SK-N-SH (cell line): ENCODE measurements around the gene ACSS1. TPM values are rescaled to one million over a fixed set of nuclear protein-coding genes. Genes with fewer than 3 reads are reported as not detected.

ENCODE experiments used
- CTCF ChIA-PET: fragments of 300-600, 350-600 bp; formaldehyde crosslinking; extraction: SDS; loops from one replicate; lab custom pipeline; 2021; lab: Yijun Ruan, JAX
- POLR2A ChIA-PET: fragments of 350-600 bp; sonication (Branson Sonifier 250); formaldehyde crosslinking; extraction: SDS; loops from one replicate; lab custom pipeline; 2020; ENCODE audit warnings: antibody characterized with exemption, inconsistent platforms; lab: Yijun Ruan, JAX
- DNase-seq: peaks from one replicate; pipeline ENCODE4 v3.0.0; 2012
- H2AFZ ChIP-seq: fragments of 200-600 bp; sonication (generic); 2 replicates; pipeline ENCODE4 v1.8.1; 2016; ENCODE audit warnings: antibody characterized with exemption, mild to moderate bottlenecking, low read depth
- H3F3A ChIP-seq: fragments of 200-600 bp; sonication (generic); replicated peaks from 2 replicates; pipeline ENCODE3; 2016; ENCODE audit warnings: antibody characterized with exemption, mild to moderate bottlenecking; ENCODE audit not compliant: insufficient read depth
- H3K27ac ChIP-seq, 2 experiments: fragments of 200-500 bp in 1 of 2; fragments of 200-600 bp in 1 of 2; sonication (Bioruptor generic) in 1 of 2; sonication (generic), shearing (Covaris generic) in 1 of 2; 2 replicates each; pipeline versions ENCODE4 v1.5.1 to v1.6.1; 2014 to 2016; ENCODE audit warnings: low read depth in 2 of 2, inconsistent platforms in 1 of 2, low read length in 1 of 2, mild to moderate bottlenecking in 1 of 2, mixed read lengths in 1 of 2
- H3K27me3 ChIP-seq: fragments of 200-600 bp; sonication (generic), shearing (Covaris generic); 2 replicates; pipeline ENCODE4 v1.6.1; 2016; ENCODE audit warnings: mixed run types; ENCODE audit not compliant: insufficient read depth
- H3K36me3 ChIP-seq, 2 experiments: fragments of 200-500 bp in 1 of 2; fragments of 200-600 bp in 1 of 2; sonication (Bioruptor generic) in 1 of 2; sonication (generic) in 1 of 2; replicated peaks in 1 of 2; 2 replicates each; pipeline versions ENCODE3 to v1.5.1; 2014 to 2016; ENCODE audit warnings: low read length in 1 of 2, mild to moderate bottlenecking in 1 of 2; ENCODE audit not compliant: insufficient read depth in 2 of 2, control insufficient read depth in 1 of 2
- H3K4me1 ChIP-seq, 2 experiments: fragments of 200-500 bp in 1 of 2; fragments of 200-600 bp in 1 of 2; sonication (Bioruptor generic) in 1 of 2; sonication (generic), shearing (Covaris generic) in 1 of 2; 2 replicates each; pipeline versions ENCODE4 v1.5.1 to v1.6.1; 2014 to 2016; ENCODE audit warnings: low read depth in 1 of 2, low read length in 1 of 2, mixed run types in 1 of 2; ENCODE audit not compliant: insufficient read depth in 2 of 2, control insufficient read depth in 1 of 2
- H3K4me2 ChIP-seq: fragments of 200-600 bp; sonication (generic), shearing (Covaris generic); 2 replicates; pipeline ENCODE4 v1.6.1; 2017; ENCODE audit warnings: mixed run types
- H3K4me3 ChIP-seq, 2 experiments: fragments of 200-500 bp in 1 of 2; fragments of 200-600 bp in 1 of 2; sonication (Bioruptor generic) in 1 of 2; sonication (generic), shearing (Covaris generic) in 1 of 2; 2 replicates each; pipeline versions ENCODE4 v1.5.1 to v1.8.1; 2014 to 2016; ENCODE audit warnings: low read depth in 2 of 2, inconsistent platforms in 1 of 2, low read length in 1 of 2, mild to moderate bottlenecking in 1 of 2, mixed read lengths in 1 of 2, moderate library complexity in 1 of 2
- H3K79me2 ChIP-seq: fragments of 200-600 bp; sonication (generic); 2 replicates; pipeline ENCODE4 v1.8.1; 2017; ENCODE audit warnings: mild to moderate bottlenecking; ENCODE audit not compliant: insufficient read depth
- H3K9ac ChIP-seq: fragments of 200-600 bp; sonication (generic); 2 replicates; pipeline ENCODE4 v1.6.1; 2017; ENCODE audit warnings: mixed run types
- H3K9me2 ChIP-seq: fragments of 200-600 bp; sonication (generic); 2 replicates; pipeline ENCODE4 v1.6.1; 2017; ENCODE audit warnings: mixed run types
- H3K9me3 ChIP-seq: fragments of 200-600 bp; sonication (generic); 2 replicates; pipeline ENCODE4 v1.6.1; 2017; ENCODE audit warnings: mixed run types, mild to moderate bottlenecking, moderate library complexity
- H4K20me1 ChIP-seq: fragments of 200-600 bp; sonication (generic); 2 replicates; pipeline ENCODE4 v1.6.1; 2017; ENCODE audit warnings: mild to moderate bottlenecking, mixed run types; ENCODE audit not compliant: insufficient read depth
- EP300 ChIP-seq, 2 experiments: IDR thresholded peaks; 2 replicates each; pipeline versions ENCODE4 v1.4.0 to v1.6.1; 2012; ENCODE audit warnings: borderline replicate concordance in 1 of 2, low read depth in 1 of 2, low read length in 1 of 2
- FOXM1 ChIP-seq: IDR thresholded peaks from 2 replicates; pipeline ENCODE4 v1.4.0; 2012; ENCODE audit warnings: low read depth, mild to moderate bottlenecking
- RCOR1 ChIP-seq: fragments of 150-350 bp; IDR thresholded peaks from 2 replicates; pipeline ENCODE4 v1.6.1; 2017; ENCODE audit warnings: antibody characterized with exemption, low read length
- RFX5 ChIP-seq: IDR thresholded peaks from 2 replicates; pipeline ENCODE4 v1.6.1; 2012; ENCODE audit warnings: mild to moderate bottlenecking, improper control_type of control experiment, low read length
- SIN3A ChIP-seq: IDR thresholded peaks from 2 replicates; pipeline ENCODE4 v1.6.1; 2012; ENCODE audit warnings: low read depth, mild to moderate bottlenecking, low read length, moderate library complexity, borderline replicate concordance
- SMC3 ChIP-seq: IDR thresholded peaks from 2 replicates; pipeline ENCODE4 v1.6.1; 2012; ENCODE audit warnings: low read depth, low read length, improper control_type of control experiment
- TAF1 ChIP-seq: IDR thresholded peaks from 2 replicates; pipeline ENCODE4 v1.6.1; 2012; ENCODE audit warnings: low read depth, mild to moderate bottlenecking, low read length, moderate library complexity, borderline replicate concordance
- TEAD4 ChIP-seq: IDR thresholded peaks from 2 replicates; pipeline ENCODE4 v1.4.0; 2012; ENCODE audit warnings: mild to moderate bottlenecking, borderline replicate concordance; ENCODE audit not compliant: insufficient read depth
- YY1 ChIP-seq: IDR thresholded peaks from 2 replicates; pipeline ENCODE4 v1.4.0; 2012; ENCODE audit warnings: low read depth, mild to moderate bottlenecking
- WGBS: methylation state at CpG from one replicate; pipeline ENCODE4 v1.1.6; 2017; ENCODE audit warnings: low lambda C conversion rate; 5-methylcytosine and 5-hydroxymethylcytosine counted together
- polyA plus RNA-seq, 3 experiments: library from polyadenylated mRNA; depleted of rRNA; stranded (reverse); fragments of >200 nt; gene quantifications; 2 replicates each; pipeline ENCODE4 v1.2.3, GENCODE V29; 2012
- TF ChIP-seq, protein P1 (sequence below): fragments of 150-350 bp; IDR thresholded peaks from 2 replicates; pipeline ENCODE4 v1.6.1; 2016; ENCODE audit warnings: mild to moderate bottlenecking, low read depth, low read length

The ACSS1 gene
- polyA plus RNA-seq, 1 of the 3 experiments (the other 2 are of a cell fraction) = 2.0 TPM

DNA sequence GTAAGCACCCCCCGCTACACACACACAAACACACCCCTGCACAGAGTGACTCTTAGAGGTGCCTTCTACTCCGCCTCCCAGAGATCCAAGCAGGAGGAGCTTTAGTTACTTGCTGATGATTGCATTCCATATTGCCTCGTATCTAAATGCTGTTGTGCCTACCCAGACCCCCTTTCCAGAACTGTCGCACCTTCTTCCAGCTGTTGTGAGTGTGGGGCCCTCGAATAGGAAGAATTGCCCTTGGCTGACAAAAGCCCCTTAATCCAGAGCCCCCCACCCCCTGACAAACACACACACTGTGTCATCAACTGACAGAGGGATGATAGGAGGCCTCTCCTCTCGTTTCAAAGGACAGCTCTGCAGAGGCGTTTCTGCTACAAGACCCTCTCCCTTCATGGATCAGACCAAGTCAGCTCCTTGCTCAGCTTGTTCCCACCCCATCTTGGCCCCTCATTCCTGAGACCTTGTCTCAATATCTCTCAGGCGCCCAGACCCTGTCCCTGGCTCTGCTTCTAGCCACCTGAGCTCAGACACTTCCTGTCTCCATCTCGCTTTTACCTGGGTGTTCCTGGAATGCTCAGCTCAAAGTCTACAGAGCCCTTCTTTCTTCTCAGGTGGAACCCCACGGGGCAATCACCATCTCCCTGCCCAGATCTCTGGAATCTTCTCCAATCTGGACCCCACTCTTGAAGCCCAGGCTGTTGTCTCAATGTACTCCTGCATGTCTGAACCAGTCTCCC, 28.0 kb upstream of the ACSS1 start:
- TF ChIP-seq TAF1 (no peak), EP300 (IDR thresholded peaks at IDR 0.05; ENCODE audit: borderline replicate concordance in 1 of 2, low read depth in 1 of 2, low read length in 1 of 2) (no peak), SIN3A (no peak)
- Histone ChIP-seq H3K4me3 (no peak overlapping the region), H3K79me2 (no peaks in the 10 kb centered on the region), H3K27ac (no peak overlapping the region), H3K9me3 (no peaks in the 10 kb centered on the region), H2AFZ (no peak overlapping the region), H3K36me3 (no peaks in the 10 kb centered on the region), H3F3A (no peaks in the 10 kb centered on the region), H3K27me3 (peaks cover 68% of the 10 kb centered on the region), H4K20me1 (no peaks in the 10 kb centered on the region), H3K4me2 (no peak overlapping the region), H3K4me1 (peaks cover 0 to 5% of the 10 kb centered on the region in 2 experiments; a peak in 1 of 4 replicates), H3K9me2 (no peaks in the 10 kb centered on the region), H3K9ac (no peak overlapping the region)
- DNase-seq = no peak
- 42% methylated on average over 9 of the region's 10 CpGs for WGBS
- ChIA-PET POLR2A (interaction anchor here (0.6 kb wide), 1 partner anchor 64 kb away, joined by 3 read pairs; no protein-coding TSS in a partner anchor), CTCF (interaction anchor here (1.6 kb wide), 1 partner anchor 9 kb away, joined by 5 read pairs; no protein-coding TSS in a partner anchor)

DNA sequence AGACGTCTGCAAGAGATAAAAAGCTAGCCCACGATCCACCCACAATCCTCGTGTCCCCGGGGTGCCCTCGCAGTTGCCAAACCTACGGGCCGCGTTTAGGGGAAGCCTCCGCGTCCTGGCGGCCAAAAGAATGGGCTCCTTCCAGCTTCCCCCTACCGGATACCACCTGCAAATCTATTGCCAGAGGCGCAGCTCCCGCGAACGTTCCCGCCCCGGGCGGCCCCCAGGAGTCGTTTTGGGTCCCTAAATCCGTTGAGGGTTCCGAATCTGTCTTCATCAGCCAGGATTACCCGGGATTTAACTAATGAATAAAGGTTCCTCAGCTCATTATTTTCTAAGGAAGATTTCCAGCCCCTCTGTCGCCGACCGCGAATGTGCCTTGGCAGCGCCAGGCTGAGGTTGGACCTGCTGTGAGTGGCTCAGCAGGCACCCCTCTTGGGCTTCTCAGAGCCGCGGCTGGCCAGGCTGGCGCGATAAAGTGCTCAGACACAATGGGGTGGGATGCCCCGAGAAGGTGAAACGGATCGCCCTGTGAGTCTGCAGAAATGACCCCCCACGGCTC, 26.8 kb upstream of the ACSS1 start:
- CTCF ChIA-PET = interaction anchor here (1.0 to 1.6 kb wide), 2 partner anchors 8 to 11 kb away, joined by 3 to 5 read pairs; no protein-coding TSS in a partner anchor
- Histone ChIP-seq H2AFZ (no peak overlapping the region), H3K27ac (no peak overlapping the region), H3K79me2 (no peaks in the 10 kb centered on the region), H3K36me3 (no peaks in the 10 kb centered on the region), H3K9ac (no peak overlapping the region), H3K27me3 (peaks cover 63% of the 10 kb centered on the region), H3K9me2 (no peaks in the 10 kb centered on the region), H3F3A (no peaks in the 10 kb centered on the region), H3K9me3 (no peaks in the 10 kb centered on the region), H3K4me2 (peak overlapping the region; percentile 11; the same call in 1 of the 2 replicates), H4K20me1 (no peaks in the 10 kb centered on the region), H3K4me3 (no peak overlapping the region), H3K4me1 (peaks cover 0 to 5% of the 10 kb centered on the region in 2 experiments; a peak in 1 of 4 replicates)
- TF ChIP-seq TAF1 (no peak), YY1 (no peak), TEAD4 (no peak), FOXM1 (no peak), RCOR1 (no peak), RFX5 (no peak), SMC3 (no peak)
- TF ChIP-seq, protein P1, sequence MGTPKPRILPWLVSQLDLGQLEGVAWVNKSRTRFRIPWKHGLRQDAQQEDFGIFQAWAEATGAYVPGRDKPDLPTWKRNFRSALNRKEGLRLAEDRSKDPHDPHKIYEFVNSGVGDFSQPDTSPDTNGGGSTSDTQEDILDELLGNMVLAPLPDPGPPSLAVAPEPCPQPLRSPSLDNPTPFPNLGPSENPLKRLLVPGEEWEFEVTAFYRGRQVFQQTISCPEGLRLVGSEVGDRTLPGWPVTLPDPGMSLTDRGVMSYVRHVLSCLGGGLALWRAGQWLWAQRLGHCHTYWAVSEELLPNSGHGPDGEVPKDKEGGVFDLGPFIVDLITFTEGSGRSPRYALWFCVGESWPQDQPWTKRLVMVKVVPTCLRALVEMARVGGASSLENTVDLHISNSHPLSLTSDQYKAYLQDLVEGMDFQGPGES = no peak
- DNase-seq = no peak
- WGBS = 8% methylated on average over 21 of the region's 36 CpGs
- POLR2A ChIA-PET = no interaction called here
